K562 (cell line): ENCODE results near the gene SAMD9. TPM values are rescaled to one million over a fixed set of nuclear protein-coding genes. Genes with fewer than 3 reads are reported as not detected.
A peak's percentile ranks its signal among the peaks of the same experiment; 100 is the strongest.

Experiments used
- CHAMP1 ChIP-seq: fragments of 450-650 bp; IDR thresholded peaks from 2 replicates; pipeline ENCODE4 v1.6.1; 2016; ENCODE audit warnings: mild to moderate bottlenecking
- CXXC5 ChIP-seq: fragments of 250-450 bp; sonication (Bioruptor Pico); IDR thresholded peaks from 2 replicates; pipeline ENCODE4 v1.8.0; 2022; ENCODE audit warnings: inconsistent platforms, mild to moderate bottlenecking, moderate library complexity
- DEAF1 ChIP-seq: fragments of 450-650 bp; formaldehyde crosslinking; IDR thresholded peaks from 2 replicates; pipeline ENCODE4 v1.4.0; 2020; ENCODE audit warnings: mild to moderate bottlenecking, moderate library complexity
- DPF2 ChIP-seq: fragments of 450-650 bp; IDR thresholded peaks from 2 replicates; pipeline ENCODE4 v1.6.1; 2016
- E2F1 ChIP-seq: sonication (generic); formaldehyde crosslinking; IDR thresholded peaks from 2 replicates; pipeline ENCODE4 v1.8.1; 2023; ENCODE audit warnings: mild to moderate bottlenecking, missing genetic modification reagents, moderate library complexity
- HMGN3 ChIP-seq: IDR thresholded peaks from 2 replicates; pipeline ENCODE4 v1.6.1; 2011; ENCODE audit warnings: borderline replicate concordance, low read depth, mild to moderate bottlenecking, mixed read lengths, low read length; ENCODE audit not compliant: insufficient read length; ENCODE audit errors: extremely low read depth
- HOXB6 ChIP-seq: fragments of 250-450 bp; sonication (Bioruptor Pico); IDR thresholded peaks from 2 replicates; pipeline ENCODE4 v1.5.1; 2022; ENCODE audit warnings: mild to moderate bottlenecking, borderline replicate concordance
- MBD2 ChIP-seq: sonication (generic); IDR thresholded peaks from 2 replicates; pipeline ENCODE4 v1.6.1; 2016; ENCODE audit warnings: low read depth, borderline replicate concordance
- MECOM ChIP-seq: fragments of 250-450 bp; sonication (Bioruptor Pico); IDR thresholded peaks from 2 replicates; pipeline ENCODE4 v1.8.0; 2022; ENCODE audit warnings: inconsistent platforms
- MED1 ChIP-seq: sonication (generic); formaldehyde crosslinking; IDR thresholded peaks from 2 replicates; pipeline ENCODE4 v1.8.1; 2023; ENCODE audit warnings: missing genetic modification reagents, borderline replicate concordance
- PTTG1 ChIP-seq: fragments of 450-650 bp; IDR thresholded peaks from 2 replicates; pipeline ENCODE4 v1.6.1; 2016; ENCODE audit warnings: low read depth, mild to moderate bottlenecking, missing genetic modification characterization, missing compliant biosample characterization
- RBM34 ChIP-seq: fragments of 200-400 bp; formaldehyde crosslinking; IDR thresholded peaks from 2 replicates; pipeline ENCODE4 v1.6.1; 2018; ENCODE audit warnings: low read length, borderline replicate concordance; ENCODE audit not compliant: insufficient read depth
- SP1 ChIP-seq: sonication (generic); formaldehyde crosslinking; IDR thresholded peaks from 2 replicates; pipeline ENCODE4 v1.8.1; 2022; ENCODE audit warnings: mild to moderate bottlenecking, missing genetic modification reagents
- TGIF2 ChIP-seq: sonication (generic); formaldehyde crosslinking; IDR thresholded peaks from 2 replicates; pipeline ENCODE4 v1.8.1; 2022; ENCODE audit warnings: mild to moderate bottlenecking, missing genetic modification reagents, moderate library complexity
- WHSC1 ChIP-seq: IDR thresholded peaks from one replicate; pipeline ENCODE4 v1.6.1; 2012; ENCODE audit warnings: low read length, control low read depth, inconsistent platforms
- XRCC5 ChIP-seq: fragments of 200-400 bp; formaldehyde crosslinking; IDR thresholded peaks from 2 replicates; pipeline ENCODE4 v1.6.1; 2017; ENCODE audit warnings: low read depth, mild to moderate bottlenecking, low read length
- ZBTB33 ChIP-seq: sonication (generic); formaldehyde crosslinking; IDR thresholded peaks from 2 replicates; pipeline ENCODE4 v1.8.1; 2023; ENCODE audit warnings: mild to moderate bottlenecking, missing genetic modification reagents
- ZBTB7A ChIP-seq: IDR thresholded peaks from 2 replicates; pipeline ENCODE4 v1.6.1; 2011; ENCODE audit warnings: low read depth, mild to moderate bottlenecking, low read length, moderate library complexity, borderline replicate concordance; ENCODE audit not compliant: control insufficient read depth
- ZNF395 ChIP-seq: fragments of 200-800 bp; sonication (Bioruptor generic); IDR thresholded peaks from 2 replicates; pipeline ENCODE4 v1.6.1; 2017; ENCODE audit warnings: missing genetic modification characterization, missing compliant biosample characterization
- ZNF41 ChIP-seq: fragments of 250-450 bp; sonication (Bioruptor Pico); conservative IDR thresholded peaks from 2 replicates; pipeline ENCODE4 v1.4.0; 2020; ENCODE audit warnings: mild to moderate bottlenecking
- ZNF644 ChIP-seq: fragments of 200-800 bp; sonication (Bioruptor generic); IDR thresholded peaks from 2 replicates; pipeline ENCODE4 v1.6.1; 2016; ENCODE audit warnings: low read depth, missing genetic modification characterization, missing compliant biosample characterization
- polyA plus RNA-seq, 8 experiments: library from polyadenylated mRNA; depleted of rRNA in 4 of 8; stranded (reverse) in 5 of 8; unstranded in 3 of 8; fragments of >200 nt; fragmentation: Nextera tagmentation in 2 of 8; fragmentation: Illumina TruSeq in 1 of 8; extraction: Ambion mirVana in 2 of 8; extraction: Trizol in 1 of 8; gene quantifications; 2 replicates each; pipeline versions ENCODE4 v1.2.1 to v1.2.3, GENCODE V29; 2011 to 2014; ENCODE audit warnings: inconsistent platforms in 1 of 8, missing spikeins in 1 of 8
- total RNA-seq, 7 experiments: library from RNA; depleted of rRNA in 6 of 7; stranded (reverse); fragments of >200 nt in 6 of 7; fragmentation: Illumina TruSeq in 2 of 7; extraction: Trizol in 2 of 7; gene quantifications; 2 replicates each; pipeline versions ENCODE4 v1.2.1 to v1.2.3, GENCODE V29; 2011 to 2021; ENCODE audit warnings: low replicate concordance in 1 of 7

SAMD9 gene
- total and polyA plus RNA-seq, 9 of the 15 experiments (the other 6 are each of a cell fraction or from before 2014, with no cell fraction given): 1.0 to 4.0 (median 1.9) TPM

GRCh38 chr7:93148727-93149126 is 30.9 kb upstream of the SAMD9 start (continued):
- TF ChIP-seq MED1 (CRISPR knock-in tag) (no peak), HMGN3 (no peak), ZNF644 (tag) (peak; percentile 87), CHAMP1 (no peak), WHSC1 (no peak), E2F1 (CRISPR knock-in tag) (no peak), DPF2 (no peak), ZNF395 (peak; percentile 96), ZNF41 (CRISPR knock-in tag) (peak; percentile 86), MECOM (CRISPR knock-in tag) (peak; percentile 76), SP1 (no peak), ZBTB33 (CRISPR knock-in tag) (no peak), DEAF1 (no peak), CXXC5 (0 out of 2 replicates have a peak, but pooled peaks have one; percentile 18), MBD2 (no peak), XRCC5 (no peak), TGIF2 (CRISPR knock-in tag) (no peak), HOXB6 (no peak), RBM34 (no peak), ZBTB7A (no peak), PTTG1 (tag) (peak; percentile 81)
